GM23338 (cell line): ENCODE results near the gene ZER1. TPM values are rescaled to one million over a fixed set of nuclear protein-coding genes. Genes with fewer than 3 reads are reported as not detected.

Experiments used
- ATAC-seq: fragments of 200-7000 bp; cut with Tn5 transposase; 3 replicates; pipeline ENCODE4 v1.9.1; 2020
- DNase-seq: peaks from one replicate; pipeline ENCODE4 v3.0.0-alpha.2; 2015; ENCODE audit warnings: low spot score
- H2AFZ ChIP-seq: fragments of 200-600 bp; sonication (generic); 2 replicates; pipeline ENCODE4 v1.8.0; 2016; ENCODE audit warnings: antibody characterized with exemption, mild to moderate bottlenecking, moderate library complexity
- H3F3A ChIP-seq: fragments of 200-600 bp; sonication (generic); replicated peaks from 2 replicates; pipeline ENCODE4 v1.8.0; 2017; ENCODE audit warnings: antibody characterized with exemption, mixed run types, low read depth
- H3K27ac ChIP-seq: fragments of 200-600 bp; sonication (generic); 2 replicates; pipeline ENCODE4 v1.6.1; 2016; ENCODE audit warnings: low read depth
- H3K27me3 ChIP-seq: fragments of 200-600 bp; sonication (generic); 2 replicates; pipeline ENCODE4 v1.8.0; 2016; ENCODE audit warnings: mild to moderate bottlenecking, mixed run types, moderate library complexity; ENCODE audit not compliant: insufficient read depth
- H3K36me3 ChIP-seq: fragments of 200-600 bp; sonication (generic); 2 replicates; pipeline ENCODE4 v1.8.0; 2016; ENCODE audit warnings: mild to moderate bottlenecking; ENCODE audit not compliant: insufficient read depth
- H3K4me1 ChIP-seq: fragments of 200-600 bp; sonication (generic); 2 replicates; pipeline ENCODE4 v1.8.0; 2016; ENCODE audit warnings: mild to moderate bottlenecking, moderate library complexity; ENCODE audit not compliant: insufficient read depth
- H3K4me2 ChIP-seq: fragments of 200-600 bp; sonication (generic); 2 replicates; pipeline ENCODE4 v1.7.1; 2017; ENCODE audit warnings: mixed run types
- H3K4me3 ChIP-seq: fragments of 200-600 bp; sonication (generic); 2 replicates; pipeline ENCODE4 v1.6.1; 2016; ENCODE audit warnings: mixed run types
- H3K79me2 ChIP-seq: fragments of 200-600 bp; sonication (generic); replicated peaks from 2 replicates; pipeline ENCODE4 v1.8.0; 2017; ENCODE audit warnings: mild to moderate bottlenecking; ENCODE audit not compliant: insufficient read depth
- H3K9me2 ChIP-seq: fragments of 200-600 bp; sonication (generic); 2 replicates; pipeline ENCODE4 v1.8.0; 2017; ENCODE audit not compliant: insufficient read depth
- H4K20me1 ChIP-seq: fragments of 200-600 bp; sonication (generic); replicated peaks from 2 replicates; pipeline ENCODE4 v1.8.0; 2017; ENCODE audit warnings: mild to moderate bottlenecking; ENCODE audit not compliant: insufficient read depth
- H3K27ac Mint-ChIP-seq: 2 replicates; pipeline ENCODE4 v1.8.0; 2020; ENCODE audit warnings: inconsistent platforms, mild to moderate bottlenecking, moderate library complexity, mixed read lengths
- H3K27me3 Mint-ChIP-seq: 3 replicates; pipeline ENCODE4 v1.8.0; 2022; ENCODE audit warnings: low read depth, mild to moderate bottlenecking, moderate library complexity, mixed read lengths, inconsistent platforms; ENCODE audit not compliant: insufficient read depth, poor library complexity
- H3K36me3 Mint-ChIP-seq: 3 replicates; pipeline ENCODE4 v1.8.0; 2021; ENCODE audit warnings: low read depth, mild to moderate bottlenecking, inconsistent platforms, moderate library complexity, mixed read lengths
- H3K4me1 Mint-ChIP-seq: 3 replicates; pipeline ENCODE4 v1.8.0; 2020; ENCODE audit warnings: mild to moderate bottlenecking, inconsistent platforms, mixed read lengths
- H3K4me3 Mint-ChIP-seq: 3 replicates; pipeline ENCODE4 v1.8.0; 2021; ENCODE audit warnings: moderate library complexity, mild to moderate bottlenecking, inconsistent platforms, mixed read lengths
- H3K9me3 Mint-ChIP-seq: 3 replicates; pipeline ENCODE4 v1.8.0; 2020; ENCODE audit warnings: moderate library complexity, mild to moderate bottlenecking, inconsistent platforms, mixed read lengths
- CREB1 ChIP-seq: fragments of 250-450 bp; sonication (Bioruptor Pico); IDR thresholded peaks from 2 replicates; pipeline ENCODE4 v1.5.0; 2020; ENCODE audit warnings: low read depth, mild to moderate bottlenecking, moderate library complexity
- EZH2 ChIP-seq: fragments of 200-600 bp; sonication (generic); IDR thresholded peaks from one replicate; pipeline ENCODE4 v1.8.0; 2017; ENCODE audit warnings: antibody characterized with exemption, mild to moderate bottlenecking, low read depth; ENCODE audit not compliant: unreplicated experiment
- EZH2phosphoT487 ChIP-seq: fragments of 200-600 bp; sonication (generic); IDR thresholded peaks from one replicate; pipeline ENCODE4 v1.8.1; 2018; ENCODE audit warnings: antibody characterized with exemption; ENCODE audit not compliant: unreplicated experiment
- JUNB ChIP-seq: IDR thresholded peaks from one replicate; pipeline ENCODE4 v1.6.1; 2016; ENCODE audit warnings: antibody characterized with exemption; ENCODE audit not compliant: unreplicated experiment
- NANOG ChIP-seq: IDR thresholded peaks from 2 replicates; pipeline ENCODE4 v1.6.1; 2016; ENCODE audit warnings: antibody characterized with exemption, borderline replicate concordance
- POLR2AphosphoS5 ChIP-seq: IDR thresholded peaks from 2 replicates; pipeline ENCODE4 v1.6.1; 2016; ENCODE audit warnings: antibody characterized with exemption, low read depth
- STAT1 ChIP-seq: IDR thresholded peaks from one replicate; pipeline ENCODE4 v1.6.1; 2016; ENCODE audit warnings: antibody characterized with exemption; ENCODE audit not compliant: unreplicated experiment
- ZNF114 ChIP-seq: fragments of 250-450 bp; sonication (Bioruptor Pico); IDR thresholded peaks from 2 replicates; pipeline ENCODE4 v1.5.0; 2020; ENCODE audit warnings: mild to moderate bottlenecking, moderate library complexity
- ZNF331 ChIP-seq: fragments of 250-450 bp; sonication (Bioruptor Pico); IDR thresholded peaks from 2 replicates; pipeline ENCODE4 v1.5.0; 2020; ENCODE audit warnings: low read depth, mild to moderate bottlenecking, moderate library complexity
- polyA plus RNA-seq: library from polyadenylated mRNA; unstranded; fragments of >200 nt; fragmentation: Nextera tagmentation; extraction: Ambion mirVana; gene quantifications from 2 replicates; pipeline ENCODE4 v1.2.1, GENCODE V29; 2016
- total RNA-seq: library from RNA; depleted of rRNA; stranded (reverse); fragments of >200 nt; shearing (Covaris generic); gene quantifications from 2 replicates; pipeline ENCODE4 v1.2.3, GENCODE V29; 2014
- TF ChIP-seq, protein P1 (sequence below): fragments of 250-450 bp; sonication (Bioruptor Pico); IDR thresholded peaks from 2 replicates; pipeline ENCODE4 v1.5.0; 2020; ENCODE audit warnings: mild to moderate bottlenecking, moderate library complexity
- TF ChIP-seq, protein P2 (sequence below): IDR thresholded peaks from one replicate; pipeline ENCODE4 v1.6.1; 2018; ENCODE audit warnings: antibody characterized with exemption; ENCODE audit not compliant: unreplicated experiment
- TF ChIP-seq, protein P3 (sequence below): IDR thresholded peaks from 2 replicates; pipeline ENCODE4 v1.6.1; 2016; ENCODE audit warnings: antibody characterized with exemption
- TF ChIP-seq, protein P4 (sequence below), 2 experiments: fragments of 200-600 bp in 1 of 2; sonication (generic) in 1 of 2; conservative IDR thresholded peaks; 2 replicates each; pipeline versions ENCODE4 v1.5.1 to v1.6.1; 2016 to 2017; ENCODE audit warnings: antibody characterized with exemption in 2 of 2, low read depth in 2 of 2, mild to moderate bottlenecking in 2 of 2, moderate library complexity in 1 of 2

The ZER1 gene
- total and polyA plus RNA-seq, 2 experiments from 2014 or later: 7.0 to 23.9 TPM

DNA sequence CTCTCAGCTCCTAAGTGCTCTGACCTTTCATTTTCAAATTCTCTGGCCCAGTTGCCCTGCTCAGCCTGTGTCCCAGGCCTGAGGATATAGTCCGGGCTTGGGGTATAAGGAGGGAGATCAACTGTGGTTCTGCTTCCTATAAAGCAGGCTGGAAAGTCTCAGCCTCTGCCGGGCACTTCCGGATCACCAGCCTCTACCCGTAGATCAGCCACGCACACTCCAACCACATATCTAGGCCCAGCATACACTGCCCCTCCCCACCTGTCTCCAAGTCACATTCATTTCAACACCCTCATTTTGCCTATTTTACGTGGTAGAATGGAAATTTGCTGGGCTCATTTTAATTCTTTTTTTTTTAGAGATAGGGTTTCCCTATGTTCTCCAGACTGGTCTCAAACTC is 3.1 kb downstream of the ZER1 start:
- Histone ChIP-seq H4K20me1 (no peaks in the 10 kb centered on the region), H3K36me3 (no peaks in the 10 kb centered on the region), H3K27me3 (no peaks in the 10 kb centered on the region), H3K4me1 (peaks cover 14% of the 10 kb centered on the region), H2AFZ (no peak overlapping the region), H3K9me2 (no peaks in the 10 kb centered on the region), H3F3A (peaks cover 31% of the 10 kb centered on the region), H3K79me2 (peaks cover 18% of the 10 kb centered on the region), H3K4me3 (no peak overlapping the region), H3K27ac (no peak overlapping the region), H3K4me2 (no peak overlapping the region)
- H3K4me3 Mint-ChIP-seq: no peak overlapping the region
- ATAC-seq (no peak), DNase-seq (no peak)
- H3K4me1 Mint-ChIP-seq: peaks cover 16% of the 10 kb centered on the region
- H3K9me3 Mint-ChIP-seq: no peaks in the 10 kb centered on the region
- TF ChIP-seq, protein P1, sequence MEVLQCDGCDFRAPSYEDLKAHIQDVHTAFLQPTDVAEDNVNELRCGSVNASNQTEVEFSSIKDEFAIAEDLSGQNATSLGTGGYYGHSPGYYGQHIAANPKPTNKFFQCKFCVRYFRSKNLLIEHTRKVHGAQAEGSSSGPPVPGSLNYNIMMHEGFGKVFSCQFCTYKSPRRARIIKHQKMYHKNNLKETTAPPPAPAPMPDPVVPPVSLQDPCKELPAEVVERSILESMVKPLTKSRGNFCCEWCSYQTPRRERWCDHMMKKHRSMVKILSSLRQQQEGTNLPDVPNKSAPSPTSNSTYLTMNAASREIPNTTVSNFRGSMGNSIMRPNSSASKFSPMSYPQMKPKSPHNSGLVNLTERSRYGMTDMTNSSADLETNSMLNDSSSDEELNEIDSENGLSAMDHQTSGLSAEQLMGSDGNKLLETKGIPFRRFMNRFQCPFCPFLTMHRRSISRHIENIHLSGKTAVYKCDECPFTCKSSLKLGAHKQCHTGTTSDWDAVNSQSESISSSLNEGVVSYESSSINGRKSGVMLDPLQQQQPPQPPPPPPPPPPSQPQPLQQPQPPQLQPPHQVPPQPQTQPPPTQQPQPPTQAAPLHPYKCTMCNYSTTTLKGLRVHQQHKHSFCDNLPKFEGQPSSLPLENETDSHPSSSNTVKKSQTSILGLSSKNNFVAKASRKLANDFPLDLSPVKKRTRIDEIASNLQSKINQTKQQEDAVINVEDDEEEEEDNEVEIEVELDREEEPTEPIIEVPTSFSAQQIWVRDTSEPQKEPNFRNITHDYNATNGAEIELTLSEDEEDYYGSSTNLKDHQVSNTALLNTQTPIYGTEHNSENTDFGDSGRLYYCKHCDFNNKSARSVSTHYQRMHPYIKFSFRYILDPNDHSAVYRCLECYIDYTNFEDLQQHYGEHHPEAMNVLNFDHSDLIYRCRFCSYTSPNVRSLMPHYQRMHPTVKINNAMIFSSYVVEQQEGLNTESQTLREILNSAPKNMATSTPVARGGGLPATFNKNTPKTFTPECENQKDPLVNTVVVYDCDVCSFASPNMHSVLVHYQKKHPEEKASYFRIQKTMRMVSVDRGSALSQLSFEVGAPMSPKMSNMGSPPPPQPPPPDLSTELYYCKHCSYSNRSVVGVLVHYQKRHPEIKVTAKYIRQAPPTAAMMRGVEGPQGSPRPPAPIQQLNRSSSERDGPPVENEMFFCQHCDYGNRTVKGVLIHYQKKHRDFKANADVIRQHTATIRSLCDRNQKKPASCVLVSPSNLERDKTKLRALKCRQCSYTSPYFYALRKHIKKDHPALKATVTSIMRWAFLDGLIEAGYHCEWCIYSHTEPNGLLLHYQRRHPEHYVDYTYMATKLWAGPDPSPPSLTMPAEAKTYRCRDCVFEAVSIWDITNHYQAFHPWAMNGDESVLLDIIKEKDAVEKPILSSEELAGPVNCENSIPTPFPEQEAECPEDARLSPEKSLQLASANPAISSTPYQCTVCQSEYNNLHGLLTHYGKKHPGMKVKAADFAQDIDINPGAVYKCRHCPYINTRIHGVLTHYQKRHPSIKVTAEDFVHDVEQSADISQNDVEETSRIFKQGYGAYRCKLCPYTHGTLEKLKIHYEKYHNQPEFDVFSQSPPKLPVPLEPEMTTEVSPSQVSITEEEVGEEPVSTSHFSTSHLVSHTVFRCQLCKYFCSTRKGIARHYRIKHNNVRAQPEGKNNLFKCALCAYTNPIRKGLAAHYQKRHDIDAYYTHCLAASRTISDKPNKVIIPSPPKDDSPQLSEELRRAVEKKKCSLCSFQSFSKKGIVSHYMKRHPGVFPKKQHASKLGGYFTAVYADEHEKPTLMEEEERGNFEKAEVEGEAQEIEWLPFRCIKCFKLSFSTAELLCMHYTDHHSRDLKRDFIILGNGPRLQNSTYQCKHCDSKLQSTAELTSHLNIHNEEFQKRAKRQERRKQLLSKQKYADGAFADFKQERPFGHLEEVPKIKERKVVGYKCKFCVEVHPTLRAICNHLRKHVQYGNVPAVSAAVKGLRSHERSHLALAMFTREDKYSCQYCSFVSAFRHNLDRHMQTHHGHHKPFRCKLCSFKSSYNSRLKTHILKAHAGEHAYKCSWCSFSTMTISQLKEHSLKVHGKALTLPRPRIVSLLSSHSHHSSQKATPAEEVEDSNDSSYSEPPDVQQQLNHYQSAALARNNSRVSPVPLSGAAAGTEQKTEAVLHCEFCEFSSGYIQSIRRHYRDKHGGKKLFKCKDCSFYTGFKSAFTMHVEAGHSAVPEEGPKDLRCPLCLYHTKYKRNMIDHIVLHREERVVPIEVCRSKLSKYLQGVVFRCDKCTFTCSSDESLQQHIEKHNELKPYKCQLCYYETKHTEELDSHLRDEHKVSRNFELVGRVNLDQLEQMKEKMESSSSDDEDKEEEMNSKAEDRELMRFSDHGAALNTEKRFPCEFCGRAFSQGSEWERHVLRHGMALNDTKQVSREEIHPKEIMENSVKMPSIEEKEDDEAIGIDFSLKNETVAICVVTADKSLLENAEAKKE (CRISPR knock-in tag): no peak
- TF ChIP-seq ZNF114 (CRISPR knock-in tag) (no peak), JUNB (no peak), STAT1 (no peak), CREB1 (CRISPR knock-in tag) (no peak), EZH2phosphoT487 (no peak), POLR2AphosphoS5 (no peak), EZH2 (no peak), NANOG (no peak), ZNF331 (CRISPR knock-in tag) (no peak)
- TF ChIP-seq, protein P2, sequence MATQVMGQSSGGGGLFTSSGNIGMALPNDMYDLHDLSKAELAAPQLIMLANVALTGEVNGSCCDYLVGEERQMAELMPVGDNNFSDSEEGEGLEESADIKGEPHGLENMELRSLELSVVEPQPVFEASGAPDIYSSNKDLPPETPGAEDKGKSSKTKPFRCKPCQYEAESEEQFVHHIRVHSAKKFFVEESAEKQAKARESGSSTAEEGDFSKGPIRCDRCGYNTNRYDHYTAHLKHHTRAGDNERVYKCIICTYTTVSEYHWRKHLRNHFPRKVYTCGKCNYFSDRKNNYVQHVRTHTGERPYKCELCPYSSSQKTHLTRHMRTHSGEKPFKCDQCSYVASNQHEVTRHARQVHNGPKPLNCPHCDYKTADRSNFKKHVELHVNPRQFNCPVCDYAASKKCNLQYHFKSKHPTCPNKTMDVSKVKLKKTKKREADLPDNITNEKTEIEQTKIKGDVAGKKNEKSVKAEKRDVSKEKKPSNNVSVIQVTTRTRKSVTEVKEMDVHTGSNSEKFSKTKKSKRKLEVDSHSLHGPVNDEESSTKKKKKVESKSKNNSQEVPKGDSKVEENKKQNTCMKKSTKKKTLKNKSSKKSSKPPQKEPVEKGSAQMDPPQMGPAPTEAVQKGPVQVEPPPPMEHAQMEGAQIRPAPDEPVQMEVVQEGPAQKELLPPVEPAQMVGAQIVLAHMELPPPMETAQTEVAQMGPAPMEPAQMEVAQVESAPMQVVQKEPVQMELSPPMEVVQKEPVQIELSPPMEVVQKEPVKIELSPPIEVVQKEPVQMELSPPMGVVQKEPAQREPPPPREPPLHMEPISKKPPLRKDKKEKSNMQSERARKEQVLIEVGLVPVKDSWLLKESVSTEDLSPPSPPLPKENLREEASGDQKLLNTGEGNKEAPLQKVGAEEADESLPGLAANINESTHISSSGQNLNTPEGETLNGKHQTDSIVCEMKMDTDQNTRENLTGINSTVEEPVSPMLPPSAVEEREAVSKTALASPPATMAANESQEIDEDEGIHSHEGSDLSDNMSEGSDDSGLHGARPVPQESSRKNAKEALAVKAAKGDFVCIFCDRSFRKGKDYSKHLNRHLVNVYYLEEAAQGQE: no peak
- TF ChIP-seq, protein P3, sequence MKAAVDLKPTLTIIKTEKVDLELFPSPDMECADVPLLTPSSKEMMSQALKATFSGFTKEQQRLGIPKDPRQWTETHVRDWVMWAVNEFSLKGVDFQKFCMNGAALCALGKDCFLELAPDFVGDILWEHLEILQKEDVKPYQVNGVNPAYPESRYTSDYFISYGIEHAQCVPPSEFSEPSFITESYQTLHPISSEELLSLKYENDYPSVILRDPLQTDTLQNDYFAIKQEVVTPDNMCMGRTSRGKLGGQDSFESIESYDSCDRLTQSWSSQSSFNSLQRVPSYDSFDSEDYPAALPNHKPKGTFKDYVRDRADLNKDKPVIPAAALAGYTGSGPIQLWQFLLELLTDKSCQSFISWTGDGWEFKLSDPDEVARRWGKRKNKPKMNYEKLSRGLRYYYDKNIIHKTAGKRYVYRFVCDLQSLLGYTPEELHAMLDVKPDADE: no peak
- TF ChIP-seq, protein P4, sequence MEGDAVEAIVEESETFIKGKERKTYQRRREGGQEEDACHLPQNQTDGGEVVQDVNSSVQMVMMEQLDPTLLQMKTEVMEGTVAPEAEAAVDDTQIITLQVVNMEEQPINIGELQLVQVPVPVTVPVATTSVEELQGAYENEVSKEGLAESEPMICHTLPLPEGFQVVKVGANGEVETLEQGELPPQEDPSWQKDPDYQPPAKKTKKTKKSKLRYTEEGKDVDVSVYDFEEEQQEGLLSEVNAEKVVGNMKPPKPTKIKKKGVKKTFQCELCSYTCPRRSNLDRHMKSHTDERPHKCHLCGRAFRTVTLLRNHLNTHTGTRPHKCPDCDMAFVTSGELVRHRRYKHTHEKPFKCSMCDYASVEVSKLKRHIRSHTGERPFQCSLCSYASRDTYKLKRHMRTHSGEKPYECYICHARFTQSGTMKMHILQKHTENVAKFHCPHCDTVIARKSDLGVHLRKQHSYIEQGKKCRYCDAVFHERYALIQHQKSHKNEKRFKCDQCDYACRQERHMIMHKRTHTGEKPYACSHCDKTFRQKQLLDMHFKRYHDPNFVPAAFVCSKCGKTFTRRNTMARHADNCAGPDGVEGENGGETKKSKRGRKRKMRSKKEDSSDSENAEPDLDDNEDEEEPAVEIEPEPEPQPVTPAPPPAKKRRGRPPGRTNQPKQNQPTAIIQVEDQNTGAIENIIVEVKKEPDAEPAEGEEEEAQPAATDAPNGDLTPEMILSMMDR (conservative IDR thresholded peaks at IDR 0.05; ENCODE audit: low read depth in 2 of 2): no peak
- no peak overlapping the region for H3K27ac Mint-ChIP-seq
- peaks cover 15% of the 10 kb centered on the region for H3K27me3 Mint-ChIP-seq
- no peaks in the 10 kb centered on the region; the same call in 2 of the 3 replicates for H3K36me3 Mint-ChIP-seq
